HG03139 (cell line): Measurements from ENCODE around the gene TARS3.

ENCODE experiments used
- ATAC-seq: cut with Tn5 transposase; IDR thresholded peaks from one replicate; pipeline ENCODE4 v1.9.1; 2021; ENCODE audit not compliant: unreplicated experiment

TARS3 gene

DNA sequence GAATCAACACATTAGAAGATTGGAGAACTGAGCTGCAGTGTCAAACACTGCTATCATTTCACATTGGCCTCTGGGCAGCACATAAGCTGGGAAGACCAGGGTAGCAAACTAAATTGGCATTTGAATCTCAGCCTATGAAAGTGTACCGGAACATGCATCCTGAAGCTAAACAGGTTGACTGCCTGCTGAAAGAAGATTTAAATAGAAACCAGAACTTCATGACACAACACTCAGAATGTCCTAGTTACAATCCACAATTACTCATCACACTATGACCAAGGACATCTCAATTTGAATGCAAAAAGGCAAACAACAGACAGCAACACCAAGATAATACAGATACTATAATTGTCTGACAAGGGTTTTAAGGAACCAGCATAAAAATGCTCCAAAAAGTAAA is 98.3 kb downstream of the TARS3 start:
- no peak for ATAC-seq

DNA sequence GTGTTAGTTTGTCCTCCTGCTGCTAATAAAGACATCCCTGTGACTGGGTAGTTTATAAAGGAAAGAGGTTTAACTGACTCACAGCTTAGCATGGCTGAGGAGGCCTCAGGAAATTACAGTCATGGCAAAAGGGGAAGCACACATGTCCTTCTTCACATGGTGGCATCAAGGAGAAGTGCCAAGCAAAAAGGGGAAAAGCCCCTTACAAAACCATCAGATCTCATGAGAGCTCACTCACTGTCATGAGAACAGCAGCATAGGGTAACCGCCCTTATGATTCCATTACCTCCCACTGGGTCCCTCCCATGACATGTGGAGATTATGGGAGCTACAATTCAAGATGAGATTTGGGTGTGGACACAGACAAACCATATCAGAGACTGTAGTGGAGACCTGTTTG is 99.1 kb downstream of the TARS3 start:
- no peak for ATAC-seq

- ATAC-seq, result no peak
These were observed 100.6 kb downstream of the TARS3 start for GRCh38 chr15:101623367-101624304.

GRCh38 chr15:101621961-101622360 is 102.3 kb downstream of the TARS3 start:
- ATAC-seq, result no peak

GRCh38 chr15:101620671-101621070 is 103.6 kb downstream of the TARS3 start:
- no peak for ATAC-seq

DNA sequence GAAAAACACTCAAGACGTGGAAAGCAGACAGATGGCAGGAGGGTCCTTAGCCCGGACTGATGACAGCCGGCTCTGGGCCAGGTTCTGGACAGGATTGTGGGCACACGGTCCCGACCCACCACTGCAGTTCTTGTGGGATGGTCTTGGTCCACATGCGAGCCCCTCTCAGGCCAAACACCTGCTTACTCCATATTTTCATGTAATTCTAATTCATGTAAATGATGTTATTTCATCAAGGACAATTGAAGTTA is 104.7 kb downstream of the TARS3 start:
- ATAC-seq, result no peak

- no peak for ATAC-seq
These were observed 105.2 kb downstream of the TARS3 start for GRCh38 chr15:101618851-101619614.

- no peak for ATAC-seq
These were observed 106.2 kb downstream of the TARS3 start for GRCh38 chr15:101618076-101618475.

DNA sequence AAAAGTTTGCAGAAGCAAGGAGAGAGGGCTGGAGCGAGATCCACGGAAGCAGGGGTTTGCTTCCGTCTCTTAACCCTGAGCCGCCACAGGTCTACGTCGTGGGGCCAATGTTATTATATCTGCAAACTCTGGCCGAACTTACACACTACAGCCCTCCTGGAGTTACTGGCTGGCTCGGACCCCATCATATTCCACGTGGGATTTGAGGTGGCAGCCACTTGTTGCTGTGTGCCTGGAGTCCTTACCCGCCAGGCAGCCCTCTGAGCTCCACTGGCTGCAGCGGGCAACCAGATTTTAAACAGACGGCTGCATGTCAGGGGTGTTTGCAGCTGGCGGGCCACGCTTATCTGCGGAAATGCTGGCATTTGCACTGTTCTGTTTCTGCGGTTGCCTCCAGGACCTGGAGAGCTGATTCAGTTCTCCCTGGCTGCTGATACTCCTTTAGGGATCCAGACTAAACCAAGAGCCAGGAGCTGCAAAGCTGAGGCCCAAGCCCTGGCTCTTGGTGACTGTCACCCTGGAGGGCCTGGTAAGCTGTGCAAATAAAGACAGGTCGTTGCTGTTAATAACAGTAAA is 106.8 kb downstream of the TARS3 start:
- no peak for ATAC-seq

- no peak for ATAC-seq
These were observed 108.1 kb downstream of the TARS3 start for GRCh38 chr15:101615986-101616848.

GRCh38 chr15:101615414-101615985 is 108.8 kb downstream of the TARS3 start:
- no peak for ATAC-seq

DNA sequence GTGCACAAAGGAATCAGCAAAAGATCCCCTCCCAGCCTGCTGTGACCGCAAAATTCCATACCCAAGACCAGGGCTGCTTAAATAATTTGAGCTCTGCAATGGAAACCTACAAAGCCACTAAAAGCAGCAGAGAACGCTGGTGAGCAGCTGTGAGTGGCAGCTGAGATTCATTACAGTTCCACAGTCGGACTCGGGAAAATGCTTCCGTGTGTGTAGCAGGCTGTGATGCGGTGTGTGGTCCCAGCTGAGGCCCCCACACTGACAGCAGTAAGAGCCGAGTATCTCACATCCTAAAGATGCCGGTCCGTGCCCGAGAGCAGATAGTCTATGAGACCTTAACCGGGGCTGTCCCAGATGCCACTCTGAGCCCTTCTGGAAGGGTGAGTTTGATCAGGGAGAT is 109.5 kb downstream of the TARS3 start:
- no peak for ATAC-seq

- no peak for ATAC-seq
These were observed 110.2 kb downstream of the TARS3 start for GRCh38 chr15:101614001-101614585.

DNA sequence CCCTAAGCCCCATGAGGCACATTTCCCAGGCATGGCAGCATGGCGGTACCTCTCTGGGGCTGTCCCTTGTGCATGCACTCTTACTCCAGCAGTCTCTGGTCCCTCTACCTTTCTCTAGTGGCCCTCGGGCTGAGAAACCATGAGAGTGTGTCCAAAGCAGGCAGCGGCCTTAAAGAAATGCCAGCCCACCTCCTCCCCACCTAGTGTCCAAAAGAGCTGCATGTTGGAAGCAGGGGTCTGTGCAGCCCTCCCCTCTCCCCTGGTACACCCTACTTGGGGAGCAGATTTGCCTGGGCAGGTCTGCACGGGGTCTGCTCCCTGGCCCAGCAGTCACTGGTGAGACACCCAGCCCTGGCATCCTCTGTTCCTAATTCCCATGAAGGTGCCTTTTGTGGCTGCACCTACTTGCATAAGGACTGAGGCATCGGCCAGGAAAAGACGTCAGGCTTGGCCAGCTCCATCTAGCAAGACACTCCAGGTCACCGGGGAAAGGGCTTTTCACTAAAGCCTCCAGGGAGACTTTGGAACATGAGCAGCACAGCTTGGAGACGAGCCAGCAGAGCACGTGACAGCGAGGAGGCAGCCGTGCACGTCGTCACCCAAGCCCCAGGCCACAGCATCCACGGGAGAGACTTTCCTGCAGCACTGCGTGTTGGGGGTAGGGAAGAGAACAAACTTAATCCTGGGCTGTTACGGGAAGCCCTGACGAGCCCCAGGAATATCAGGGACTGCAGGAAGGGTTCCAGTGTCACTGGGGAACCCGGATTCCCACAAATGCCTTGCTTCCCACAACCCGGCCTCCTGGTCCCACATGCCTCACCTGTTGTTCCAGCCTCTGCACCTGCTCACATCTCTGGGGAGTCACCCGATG is 110.9 kb downstream of the TARS3 start:
- ATAC-seq, result no peak

DNA sequence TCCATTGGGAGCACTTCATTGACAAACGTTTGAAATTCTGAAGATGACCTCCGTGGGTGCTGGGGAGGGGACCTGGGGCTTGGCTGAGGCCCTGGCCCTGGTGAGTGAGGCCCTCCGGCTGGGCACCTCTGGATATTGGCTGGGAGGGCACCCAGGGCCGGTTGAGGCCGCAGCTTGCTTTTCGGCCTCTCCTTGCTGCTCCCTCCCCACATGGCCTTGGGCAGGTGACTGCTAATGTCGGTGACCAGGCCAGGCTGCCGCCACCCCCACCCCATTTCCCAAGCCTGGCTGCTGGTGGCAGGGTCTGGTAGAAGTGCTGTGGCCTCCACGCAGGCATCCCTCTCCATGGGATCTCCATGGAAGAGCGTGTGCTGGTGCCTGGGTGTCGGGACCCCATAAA is 111.6 kb downstream of the TARS3 start:
- ATAC-seq, result no peak

DNA sequence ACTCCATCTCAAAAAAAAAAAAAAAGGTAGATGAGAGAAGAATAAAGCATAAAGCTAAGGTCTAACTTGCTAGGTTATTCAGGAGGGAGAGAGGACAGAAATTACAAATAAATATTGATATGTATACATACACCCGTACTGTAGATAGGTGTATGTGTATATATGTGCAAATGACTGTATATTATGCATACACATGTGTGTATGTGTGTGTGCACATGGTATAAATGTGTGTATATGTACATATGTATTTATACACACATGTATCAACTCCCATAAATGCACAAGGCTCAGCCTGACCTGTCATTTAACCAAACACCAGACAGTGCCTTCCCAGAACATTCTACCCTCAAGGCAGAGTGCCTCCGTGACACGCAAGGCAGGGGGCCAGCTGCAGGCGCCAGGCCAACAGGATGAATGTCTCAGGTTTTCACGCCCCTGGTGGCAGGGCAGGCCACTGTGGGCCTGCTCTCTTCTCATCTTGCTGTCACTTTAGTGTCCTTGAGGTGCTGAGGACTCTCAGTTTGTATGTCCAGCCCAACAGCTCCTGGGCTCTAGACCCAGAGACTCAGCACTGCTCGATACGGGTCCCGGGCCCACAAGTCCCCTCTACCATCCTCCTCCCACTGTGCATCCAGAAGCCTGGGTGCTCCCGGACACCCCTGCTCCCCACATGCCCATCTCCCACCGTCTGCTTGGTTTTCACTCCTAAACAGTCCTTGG is 112.5 kb downstream of the TARS3 start:
- ATAC-seq, result no peak

GRCh38 chr15:101611007-101611406 is 113.3 kb downstream of the TARS3 start:
- ATAC-seq, result no peak

- ATAC-seq, result no peak
These were observed 113.7 kb downstream of the TARS3 start for GRCh38 chr15:101610611-101611000.
